Germinal center (tissue), 1 donor: ENCODE results near the gene PPFIA1.

Experiments
- DNase-seq: peaks from one replicate; pipeline ENCODE4 v3.0.0; 2012; ENCODE audit warnings: mixed read lengths, low spot score

PPFIA1 gene

GRCh38 chr11:70298243-70298915 is 27.9 kb downstream of the PPFIA1 start:
- DNase-seq: no peak

DNA sequence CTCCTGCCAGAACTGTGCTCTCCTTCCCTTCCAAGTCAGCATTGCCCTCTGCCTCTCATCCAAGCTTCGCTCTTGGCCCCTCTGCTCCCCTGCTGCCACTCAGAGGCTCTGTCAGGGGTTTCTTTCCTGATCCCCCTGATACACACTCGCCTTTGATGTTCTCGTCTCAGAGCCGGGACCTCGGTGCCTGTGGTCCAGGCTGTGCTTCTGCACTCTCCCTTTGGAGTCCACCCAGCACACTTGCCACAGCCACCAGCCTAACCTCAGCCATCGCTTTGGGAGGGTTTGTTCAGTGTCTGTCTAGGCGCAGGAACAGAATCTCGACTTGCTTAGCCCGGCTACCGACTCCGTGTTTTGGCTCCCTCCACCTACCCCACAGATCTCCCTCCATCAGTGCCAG is 29.1 kb downstream of the PPFIA1 start:
- DNase-seq: no peak

DNA sequence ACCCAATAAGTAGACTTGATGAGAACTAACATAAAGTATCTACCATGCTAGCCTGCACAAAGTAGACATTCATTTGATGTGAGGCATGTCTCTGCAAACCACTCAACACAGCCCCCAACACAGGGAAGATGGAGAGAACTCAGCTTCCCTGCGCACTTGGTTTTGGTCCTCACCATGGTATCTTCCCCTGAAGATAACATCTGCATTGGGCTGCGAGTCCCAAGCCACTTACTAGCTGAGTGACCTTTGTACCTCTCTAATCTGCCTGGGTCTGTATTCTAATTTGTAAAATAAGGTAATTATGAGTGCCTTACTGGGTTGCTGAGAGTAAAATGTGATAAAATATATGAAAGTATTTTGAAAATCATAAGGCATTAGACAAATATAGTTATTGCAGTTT is 30.7 kb downstream of the PPFIA1 start:
- no peak for DNase-seq

DNA sequence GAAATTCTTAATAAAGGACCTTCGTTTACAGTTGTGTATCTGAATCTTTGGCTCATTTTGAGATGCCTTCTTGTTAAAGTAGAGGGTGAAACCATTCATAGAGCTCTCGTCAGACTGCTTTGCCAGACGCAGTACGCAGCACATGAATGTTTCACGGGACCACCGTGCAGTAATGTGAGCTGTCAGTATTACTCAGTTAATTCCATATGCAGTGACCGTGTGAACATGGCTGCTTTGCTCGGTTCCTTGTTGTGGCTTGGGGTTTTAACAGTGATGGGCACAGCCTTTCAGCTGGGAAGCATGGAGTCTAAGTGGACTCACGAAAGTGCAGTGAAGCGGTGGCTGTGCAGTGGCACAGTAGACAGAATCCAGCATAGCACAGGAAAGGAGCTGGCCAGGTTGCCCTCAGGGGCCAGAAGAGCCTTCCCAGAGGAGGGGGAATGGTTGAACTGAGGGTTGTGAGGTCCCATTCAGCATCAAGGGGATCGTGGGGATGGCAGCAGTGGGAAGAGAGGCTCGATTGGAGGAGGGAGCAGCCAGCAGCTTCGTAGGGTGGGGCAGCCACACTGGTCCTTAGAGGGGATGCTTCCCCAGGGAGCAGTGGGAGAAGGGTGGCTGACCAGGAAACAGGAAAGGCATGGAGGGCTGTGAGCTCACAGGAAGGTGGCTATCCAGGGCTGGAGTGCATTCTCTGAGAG is 31.4 kb downstream of the PPFIA1 start:
- no peak for DNase-seq

DNA sequence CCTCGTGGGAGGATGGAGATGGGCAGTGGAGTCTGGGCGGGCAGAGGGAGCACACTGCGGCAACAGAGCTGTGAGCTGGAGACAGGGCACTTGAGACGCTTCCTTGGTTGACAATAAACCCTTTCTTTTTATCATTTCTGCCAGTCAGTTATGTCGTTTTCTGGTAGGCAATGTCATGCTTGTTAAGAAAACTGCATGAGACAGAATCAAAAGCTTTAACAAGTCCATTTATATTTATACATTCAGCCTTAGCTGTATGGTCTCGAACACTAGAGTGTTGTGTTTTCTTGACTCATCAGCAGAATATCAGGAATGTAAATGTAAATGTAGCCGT is 31.9 kb downstream of the PPFIA1 start:
- DNase-seq: no peak

GRCh38 chr11:70303070-70303469 is 32.6 kb downstream of the PPFIA1 start:
- no peak for DNase-seq

DNA sequence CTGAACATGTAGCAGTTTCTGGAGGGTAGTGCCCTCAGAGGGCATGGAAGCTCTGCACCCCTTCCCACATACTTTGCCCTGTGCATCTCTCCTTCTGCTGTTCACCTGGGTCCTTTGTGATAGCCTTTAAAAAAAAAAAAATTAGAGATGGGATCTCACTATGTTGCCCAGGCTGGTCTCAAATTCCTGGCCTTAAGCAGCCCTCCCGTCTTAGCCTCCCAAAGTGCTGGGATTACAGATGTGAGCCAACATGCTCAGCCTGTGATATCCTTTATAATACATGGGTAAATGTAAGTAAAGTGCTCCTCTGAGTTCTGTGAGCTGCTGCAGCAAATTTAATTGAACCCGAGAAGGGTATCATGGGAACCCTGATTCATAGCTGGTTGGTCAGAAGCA is 33.7 kb downstream of the PPFIA1 start:
- DNase-seq: no peak

DNA sequence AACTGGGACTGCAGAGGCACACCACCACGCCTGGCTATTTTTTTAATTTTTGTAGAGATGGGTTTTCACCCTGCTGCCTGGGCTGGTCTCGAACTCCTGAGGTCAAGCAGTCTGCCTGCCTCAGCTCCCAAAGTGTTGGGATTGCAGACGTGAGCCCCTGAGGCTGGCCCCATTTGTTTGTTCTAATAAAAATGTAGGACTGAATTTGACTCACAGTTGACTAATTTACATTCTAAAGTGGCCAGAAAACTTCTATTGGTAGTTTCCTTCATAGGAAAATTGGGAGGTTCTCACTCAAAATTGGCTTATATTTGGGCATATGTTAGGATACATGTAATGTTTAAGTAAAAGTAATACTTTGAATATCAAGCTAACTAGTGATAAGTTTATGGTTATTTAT is 35.0 kb downstream of the PPFIA1 start:
- no peak for DNase-seq

GRCh38 chr11:70306586-70307033 is 36.1 kb downstream of the PPFIA1 start:
- no peak for DNase-seq

DNA sequence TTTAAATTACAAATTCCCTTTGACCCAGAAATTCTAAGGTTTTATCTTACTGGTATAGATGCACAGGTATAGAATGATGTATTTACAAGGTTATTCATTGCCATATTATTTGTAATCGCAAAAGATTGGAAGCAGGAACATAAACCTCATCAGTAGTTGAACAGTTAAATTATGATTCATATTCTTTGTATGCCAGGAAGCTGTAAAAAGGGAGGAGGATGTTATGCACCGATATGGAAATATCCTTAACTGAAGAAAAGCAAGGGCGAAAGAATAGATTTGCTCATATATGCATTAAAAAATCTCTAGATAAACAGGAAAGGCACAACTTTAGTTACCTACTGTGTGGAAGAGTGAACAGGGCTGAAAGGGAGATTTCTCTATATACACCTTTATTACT is 36.7 kb downstream of the PPFIA1 start:
- no peak for DNase-seq

GRCh38 chr11:70311616-70312015 is 41.1 kb downstream of the PPFIA1 start:
- DNase-seq: no peak

DNA sequence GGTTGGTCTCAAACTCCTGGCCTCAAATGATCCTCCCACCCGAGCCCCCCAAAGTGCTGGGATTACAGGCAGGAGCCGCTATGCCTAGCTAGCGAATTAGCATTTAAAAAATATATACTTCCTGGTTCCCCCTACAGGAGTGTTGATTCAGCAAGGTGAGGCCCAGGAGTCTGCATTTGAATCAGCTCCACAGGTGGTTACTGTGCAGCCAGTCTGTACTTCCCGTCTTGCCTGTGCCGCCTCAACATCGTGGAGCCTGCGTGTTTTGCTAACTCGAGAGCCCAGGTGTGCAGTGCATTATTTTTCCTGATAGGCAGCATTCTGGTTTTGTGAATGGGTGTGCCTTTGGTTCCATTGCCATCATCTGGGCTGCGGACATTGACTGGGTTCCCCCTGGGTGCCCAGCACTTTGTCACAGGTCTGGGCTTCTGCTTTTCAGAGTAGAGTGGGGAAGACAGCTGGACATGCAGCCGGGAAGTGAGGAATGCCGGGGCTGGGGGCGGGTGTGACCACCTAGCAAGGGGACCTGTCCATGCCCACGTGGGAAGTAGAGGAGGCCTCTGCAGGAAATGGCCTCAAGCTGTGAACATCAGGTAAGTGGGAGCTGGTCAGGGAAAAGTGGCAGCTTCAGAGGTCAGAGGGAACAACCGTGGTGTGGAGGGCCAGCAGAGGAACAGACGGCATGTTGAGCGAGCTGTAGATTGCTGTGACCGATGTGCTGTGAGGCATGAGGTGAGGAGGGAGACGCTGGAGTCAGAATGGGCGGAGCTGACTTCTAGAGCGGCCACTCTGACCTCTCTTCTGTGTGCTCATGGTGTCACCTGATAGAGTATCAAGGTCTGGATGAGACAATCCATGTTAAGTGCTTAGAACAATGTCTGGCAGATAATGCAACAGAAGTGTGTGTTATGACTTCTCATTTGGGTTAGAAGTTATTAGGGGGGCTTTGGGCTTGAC is 42.2 kb downstream of the PPFIA1 start:
- no peak for DNase-seq

DNA sequence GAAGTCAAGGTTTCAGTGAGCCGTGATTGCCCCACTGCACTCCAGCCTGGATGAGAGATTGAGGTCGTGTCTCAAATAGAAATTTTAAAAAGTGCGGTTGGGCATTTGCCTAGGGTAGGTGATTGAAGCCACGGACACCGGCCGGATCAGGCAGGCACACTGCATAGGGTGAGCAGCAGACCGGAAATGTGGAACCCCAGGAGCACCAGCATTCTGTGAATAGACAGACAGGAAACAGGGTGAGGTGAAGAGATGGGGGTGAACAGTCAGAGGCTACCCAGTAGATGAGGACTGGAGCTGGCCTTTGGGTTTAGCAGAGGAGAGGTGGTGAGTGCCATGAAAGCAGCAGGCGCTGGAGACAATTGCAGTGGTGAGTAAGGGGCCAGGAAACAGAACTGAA is 43.5 kb downstream of the PPFIA1 start:
- DNase-seq: no peak

DNA sequence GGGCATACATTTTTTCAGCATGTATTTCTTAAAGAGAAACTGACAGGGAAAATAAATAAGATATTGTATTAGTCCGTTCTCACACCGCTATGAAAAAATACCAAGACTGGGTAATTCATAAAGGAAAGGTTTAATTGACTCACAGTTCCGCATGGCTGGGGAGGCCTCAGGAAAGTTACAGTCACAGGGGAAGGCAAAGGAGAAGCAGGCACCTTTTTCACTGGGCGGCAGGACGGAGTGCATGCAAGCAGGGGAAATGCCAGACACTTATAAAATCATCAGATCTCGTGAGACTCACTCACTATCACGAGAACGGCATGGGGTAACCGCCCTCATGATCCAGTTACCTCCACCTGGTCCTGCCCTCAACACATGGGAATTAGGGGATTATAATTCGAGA is 44.2 kb downstream of the PPFIA1 start:
- no peak for DNase-seq

DNA sequence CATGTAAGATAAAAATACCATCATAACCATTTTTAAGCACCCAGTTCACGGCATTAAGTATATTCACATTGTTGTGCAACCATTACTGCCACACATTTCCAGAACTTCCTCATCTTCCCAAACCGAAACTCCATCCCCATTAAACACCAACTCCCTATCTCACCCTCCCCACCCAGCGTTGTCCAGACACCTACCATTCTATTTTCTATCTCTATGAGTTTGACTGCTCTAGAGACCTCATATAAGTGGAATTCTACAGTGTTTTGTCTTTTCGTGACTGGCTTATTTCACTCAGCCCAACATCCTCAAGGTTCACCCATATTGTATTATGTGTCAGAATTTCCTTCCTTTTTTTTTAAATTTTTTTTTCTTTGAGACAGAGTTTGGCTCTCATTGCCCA is 45.2 kb downstream of the PPFIA1 start:
- DNase-seq: no peak

- DNase-seq: no peak
Observed at GRCh38 chr11:70317581-70318305, 47.3 kb downstream of the PPFIA1 start.

GRCh38 chr11:70319396-70320076 is 49.0 kb downstream of the PPFIA1 start:
- DNase-seq: no peak

GRCh38 chr11:70322666-70323065 is 52.2 kb downstream of the PPFIA1 start:
- DNase-seq: no peak

- DNase-seq: no peak
Observed at GRCh38 chr11:70323806-70324205, 53.3 kb downstream of the PPFIA1 start.

DNA sequence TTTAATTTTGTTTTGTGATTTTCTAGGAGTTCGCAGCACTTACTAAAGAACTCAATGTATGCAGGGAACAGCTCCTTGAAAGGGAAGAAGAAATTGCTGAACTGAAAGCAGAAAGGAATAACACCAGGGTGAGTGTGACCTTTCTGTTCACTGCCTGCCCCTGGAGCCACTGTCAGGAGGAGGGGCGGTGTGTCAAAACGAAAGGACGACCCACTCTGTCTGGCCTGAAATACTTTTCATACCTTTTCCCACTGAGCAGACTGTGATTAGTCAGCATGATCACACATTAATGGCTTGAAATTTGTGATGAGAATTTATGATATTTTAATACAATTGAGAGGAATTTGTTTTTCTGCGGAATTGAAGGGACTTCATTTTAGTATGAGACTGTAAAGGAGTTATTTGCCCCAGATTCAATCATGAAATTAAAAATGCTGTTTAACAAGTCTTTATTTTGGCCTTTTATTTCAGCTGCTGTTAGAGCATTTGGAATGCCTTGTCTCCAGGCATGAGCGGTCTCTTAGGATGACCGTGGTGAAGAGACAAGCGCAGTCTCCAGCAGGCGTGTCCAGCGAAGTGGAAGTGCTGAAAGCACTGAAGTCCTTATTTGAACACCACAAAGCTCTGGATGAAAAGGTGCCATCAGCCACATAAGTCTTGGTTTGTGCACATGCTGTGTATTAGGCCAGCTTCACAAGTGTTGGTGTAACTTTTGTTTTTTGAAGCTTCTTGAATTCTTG is 54.1 kb downstream of the PPFIA1 start:
- DNase-seq: no peak

- no peak for DNase-seq
Observed at GRCh38 chr11:70325824-70326223, 55.3 kb downstream of the PPFIA1 start.
